ENCODE results near the gene ESRRG.

- no peak for TF ChIP-seq NRF1 (IDR thresholded peaks at IDR 0.05; ENCODE audit: low read depth, low read length)
- no peak for TF ChIP-seq SIN3A (conservative IDR thresholded peaks at IDR 0.05 in 1 of 2, IDR thresholded peaks at IDR 0.05 in 1 of 2; ENCODE audit: low read depth in 1 of 2, low read length in 2 of 2)
- TF ChIP-seq TAF1 (IDR thresholded peaks at IDR 0.05; ENCODE audit: low read depth, low read length) = no peak
- no peak for TF ChIP-seq CTCF (IDR thresholded peaks at IDR 0.05; ENCODE audit: control extremely low read depth in 1 of 3, insufficient read depth in 1 of 3, low read depth in 1 of 3, low read length in 3 of 3)
- TF ChIP-seq ZNF274 (IDR thresholded peaks at IDR 0.05; ENCODE audit: borderline replicate concordance, extremely low read depth, low read length) = no peak
- TF ChIP-seq KDM1A (IDR thresholded peaks at IDR 0.05; ENCODE audit: borderline replicate concordance, low read length) = no peak
- TF ChIP-seq RFX5 (IDR thresholded peaks at IDR 0.05; ENCODE audit: borderline replicate concordance, low read depth, low read length) = no peak
- no peak for TF ChIP-seq EZH2 (IDR thresholded peaks at IDR 0.05; ENCODE audit: low read depth, low read length, severe bottlenecking)
- no peak for TF ChIP-seq POLR2AphosphoS5 (IDR thresholded peaks at IDR 0.05; ENCODE audit: low read depth, low read length)
- no peak for TF ChIP-seq CBX5 (IDR thresholded peaks at IDR 0.05; ENCODE audit: low read depth, low read length)
- TF ChIP-seq ATF3 (IDR thresholded peaks at IDR 0.05; ENCODE audit: insufficient read depth, low read depth, low read length) = no peak
- no peak for TF ChIP-seq YY1 (IDR thresholded peaks at IDR 0.05; ENCODE audit: low read depth, low read length)
Measured at GRCh38 chr1:216483672-216484401, 239.4 kb downstream of the ESRRG start.

All from H1 (cell line).